Psoas muscle (tissue), 8 donors: ENCODE measurements around the gene RHOA. TPM values are rescaled to one million over a fixed set of nuclear protein-coding genes. Genes with fewer than 3 reads are reported as not detected.

ENCODE experiments used
- ATAC-seq, 4 donors: fragments of 200-7000 bp; cut with Tn5 transposase; one replicate each; pipeline ENCODE4 v1.9.1; 2020; ENCODE audit warnings: moderate library complexity in 3 of 4, mild to moderate bottlenecking in 2 of 4
- DNase-seq, 2 donors: peaks; one replicate each; pipeline ENCODE4 v3.0.0-alpha.2; 2020
- H3K27ac ChIP-seq: fragments of 200-600 bp; one replicate; pipeline ENCODE4 v1.8.0; 2022
- H3K27me3 ChIP-seq, 3 donors: fragments of 200-600 bp in 1 of 3; one replicate each; pipeline versions ENCODE4 v1.6.1 to v1.8.0; 2013 to 2022; ENCODE audit warnings: low read length in 2 of 3, mild to moderate bottlenecking in 2 of 3, moderate library complexity in 1 of 3; ENCODE audit not compliant: insufficient read depth in 3 of 3
- H3K36me3 ChIP-seq, 2 donors: fragments of 200-600 bp in 1 of 2; one replicate each; pipeline versions ENCODE4 v1.6.1 to v1.8.0; 2013 to 2022; ENCODE audit warnings: low read depth in 1 of 2, mild to moderate bottlenecking in 1 of 2, moderate library complexity in 1 of 2; ENCODE audit not compliant: insufficient read depth in 1 of 2
- H3K4me1 ChIP-seq: fragments of 200-600 bp; one replicate; pipeline ENCODE4 v1.8.0; 2022
- H3K4me3 ChIP-seq: fragments of 200-600 bp; one replicate; pipeline ENCODE4 v1.8.0; 2022; ENCODE audit warnings: mild to moderate bottlenecking
- H3K9me3 ChIP-seq: fragments of 200-600 bp; one replicate; pipeline ENCODE4 v1.8.0; 2022
- WGBS, 3 donors: extraction: QIAGEN DNeasy Blood & Tissue Kit; methylation state at CpG; one replicate each; pipeline versions ENCODE4 v1.1.6 to v1.1.7; 2013; 5-methylcytosine and 5-hydroxymethylcytosine counted together
- intact Hi-C, 2 donors: fragments of 100-400 bp; cut with DNase I; formaldehyde crosslinking; loops; one replicate each; pipeline versions ENCODE4 v1.11.0 to v1.14.2; 2022
- polyA plus RNA-seq, 3 donors: library from polyadenylated mRNA; stranded (reverse); fragments of 200-250 nt; gene quantifications; one replicate each; pipeline ENCODE4 v1.2.3, GENCODE V29; 2013
- total RNA-seq, 4 donors: library from RNA; stranded (reverse); fragmentation: NEBNext Ultra II Directional in 2 of 4; extraction: Animal tissue kit (Norgen Biotek cat#: 25700) in 2 of 4; gene quantifications; one replicate each; pipeline versions ENCODE4 v1.2.1 to v1.2.4, GENCODE V29; 2021 to 2023
- TF ChIP-seq, protein P1 (sequence below): fragments of 200-600 bp; IDR thresholded peaks from one replicate; pipeline ENCODE4 v1.8.0; 2022; ENCODE audit warnings: antibody characterized with exemption
- donor health status: healthy with polysubstance abuse.
- donor health status: DM: no; HTN: no; CAD: no; lungs with moderate emphysema.
- donor health status: Bipolar disorder and iron deficiency.
- donor health status: healthy.
- donor health status: DM: yes; HTN: yes; CAD: no.
- donor health status: DM: no; HTN: no; CAD: no.
- donor health status: DM: no; HTN: no; CAD: no.
- donor health status: DM: yes; HTN: yes; CAD: no.

The RHOA gene
- total and polyA plus RNA-seq, 7 donors, result 179 to 341 (median 281) TPM

DNA sequence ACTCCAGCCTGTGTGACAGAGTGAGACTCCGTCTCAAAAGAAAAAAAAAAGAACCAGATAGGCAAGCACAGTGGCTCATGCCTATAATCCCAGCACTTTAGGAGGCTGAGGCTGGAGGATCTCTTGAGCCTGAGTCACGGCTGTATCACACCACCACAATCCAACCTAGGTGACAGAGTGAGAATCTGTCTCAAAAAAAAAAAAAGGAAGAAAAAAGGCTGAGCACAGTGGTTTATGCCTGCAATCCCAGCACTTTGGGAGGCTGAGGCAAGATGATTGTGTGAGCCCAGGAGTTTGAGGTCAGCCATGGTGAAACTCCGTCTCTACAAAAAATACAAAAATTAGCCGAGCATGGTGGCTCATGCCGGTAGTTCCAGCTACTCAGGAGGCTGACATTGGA lies 23.0 kb upstream of the RHOA start:
- Histone ChIP-seq H3K4me3 (no peak overlapping the region), H3K4me1 (no peaks in the 10 kb centered on the region), H3K27me3 (no peaks in the 10 kb centered on the region), H3K9me3 (no peaks in the 10 kb centered on the region), H3K36me3 (no peaks in the 10 kb centered on the region), H3K27ac (no peak overlapping the region)
- TF ChIP-seq, protein P1, sequence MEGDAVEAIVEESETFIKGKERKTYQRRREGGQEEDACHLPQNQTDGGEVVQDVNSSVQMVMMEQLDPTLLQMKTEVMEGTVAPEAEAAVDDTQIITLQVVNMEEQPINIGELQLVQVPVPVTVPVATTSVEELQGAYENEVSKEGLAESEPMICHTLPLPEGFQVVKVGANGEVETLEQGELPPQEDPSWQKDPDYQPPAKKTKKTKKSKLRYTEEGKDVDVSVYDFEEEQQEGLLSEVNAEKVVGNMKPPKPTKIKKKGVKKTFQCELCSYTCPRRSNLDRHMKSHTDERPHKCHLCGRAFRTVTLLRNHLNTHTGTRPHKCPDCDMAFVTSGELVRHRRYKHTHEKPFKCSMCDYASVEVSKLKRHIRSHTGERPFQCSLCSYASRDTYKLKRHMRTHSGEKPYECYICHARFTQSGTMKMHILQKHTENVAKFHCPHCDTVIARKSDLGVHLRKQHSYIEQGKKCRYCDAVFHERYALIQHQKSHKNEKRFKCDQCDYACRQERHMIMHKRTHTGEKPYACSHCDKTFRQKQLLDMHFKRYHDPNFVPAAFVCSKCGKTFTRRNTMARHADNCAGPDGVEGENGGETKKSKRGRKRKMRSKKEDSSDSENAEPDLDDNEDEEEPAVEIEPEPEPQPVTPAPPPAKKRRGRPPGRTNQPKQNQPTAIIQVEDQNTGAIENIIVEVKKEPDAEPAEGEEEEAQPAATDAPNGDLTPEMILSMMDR, result no peak
- intact Hi-C loops, result no loop called here
- WGBS, 3 donors, result 84 to 91% (median 88%) methylated on average over 5 of the region's 5 CpGs
- DNase-seq, result no peak
- ATAC-seq, result no peak

- Histone ChIP-seq H3K27me3 (no peaks in the 10 kb centered on the region), H3K4me3 (peak overlapping the region; percentile 72), H3K4me1 (no peaks in the 10 kb centered on the region), H3K36me3 (peaks cover 0 to 27% of the 10 kb centered on the region in 2 donors), H3K27ac (peak overlapping the region; percentile 85), H3K9me3 (no peaks in the 10 kb centered on the region)
- TF ChIP-seq, protein P1, result no peak
- ATAC-seq (peak in 3 of 4 donors; percentile 1 to 3 (median 2)), DNase-seq (no peak)
- whole genome bisulfite sequencing, 3 donors, result 5 to 7% (median 5%) methylated on average over 9 of the region's 9 CpGs
- intact Hi-C loops, result no loop called here
Observed at GRCh38 chr3:49428752-49429080, 16.9 kb upstream of the RHOA start.

DNA sequence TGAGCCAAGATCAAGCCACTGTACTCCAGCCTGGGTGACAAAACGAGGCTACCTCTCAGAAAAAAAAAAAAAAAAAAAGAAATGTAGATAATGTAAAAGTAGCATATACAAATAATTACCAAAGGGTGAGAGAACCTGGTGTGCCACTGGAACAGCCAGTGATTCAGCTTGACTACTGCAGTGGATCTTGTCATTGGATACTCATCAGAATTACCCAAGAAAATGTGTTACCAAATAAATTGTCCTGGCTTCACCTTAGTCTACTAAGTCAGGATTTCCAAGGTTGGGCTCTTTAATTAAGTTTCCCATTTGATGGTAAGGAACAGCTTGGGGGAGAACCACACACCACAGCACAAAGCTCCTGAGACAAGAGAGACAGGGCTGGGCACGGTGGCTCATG lies 15.8 kb upstream of the RHOA start:
- ATAC-seq (peak in 2 of 4 donors; percentile 29 to 33), DNase-seq (peak in 1 of 2 donors; percentile 6)
- no peak overlapping the region for H3K4me3 ChIP-seq
- 83 to 92% (median 88%) methylated on average over 2 of the region's 2 CpGs for WGBS, 3 donors
- intact Hi-C loops, result no loop called here
- TF ChIP-seq, protein P1, result no peak
- H3K36me3 ChIP-seq, result peaks cover 0 to 37% of the 10 kb centered on the region in 2 donors
- H3K9me3 ChIP-seq, result no peaks in the 10 kb centered on the region
- no peaks in the 10 kb centered on the region for H3K27me3 ChIP-seq
- no peaks in the 10 kb centered on the region for H3K4me1 ChIP-seq
- peak overlapping the region; percentile 85 for H3K27ac ChIP-seq

- 88 to 93% (median 88%) methylated on average over 6 of the region's 6 CpGs for WGBS, 3 donors
- intact Hi-C loops, result no loop called here
- H3K36me3 ChIP-seq, result peaks cover 0 to 46% of the 10 kb centered on the region in 2 donors
Observed at GRCh38 chr3:49424816-49425215, 13.0 kb upstream of the RHOA start.

More at GRCh38 chr3:49424816-49425215, 13.0 kb upstream of the RHOA start:
- no peak overlapping the region for H3K27ac ChIP-seq
- DNase-seq (peak in 1 of 2 donors; percentile 35), ATAC-seq (no peak)
- no peaks in the 10 kb centered on the region for H3K9me3 ChIP-seq
- TF ChIP-seq, protein P1, result no peak
- no peak overlapping the region for H3K4me3 ChIP-seq
- peaks cover 4% of the 10 kb centered on the region for H3K4me1 ChIP-seq
- H3K27me3 ChIP-seq, result no peaks in the 10 kb centered on the region
